IPS DF 4.7 (cell line): ENCODE data around the gene TUBG2.

Source experiments
- DNase-seq: peaks from one replicate; pipeline ENCODE4 v3.0.0-alpha.2; 2013; ENCODE audit warnings: low spot score; ENCODE audit errors: extremely low read depth

TUBG2 gene

DNA sequence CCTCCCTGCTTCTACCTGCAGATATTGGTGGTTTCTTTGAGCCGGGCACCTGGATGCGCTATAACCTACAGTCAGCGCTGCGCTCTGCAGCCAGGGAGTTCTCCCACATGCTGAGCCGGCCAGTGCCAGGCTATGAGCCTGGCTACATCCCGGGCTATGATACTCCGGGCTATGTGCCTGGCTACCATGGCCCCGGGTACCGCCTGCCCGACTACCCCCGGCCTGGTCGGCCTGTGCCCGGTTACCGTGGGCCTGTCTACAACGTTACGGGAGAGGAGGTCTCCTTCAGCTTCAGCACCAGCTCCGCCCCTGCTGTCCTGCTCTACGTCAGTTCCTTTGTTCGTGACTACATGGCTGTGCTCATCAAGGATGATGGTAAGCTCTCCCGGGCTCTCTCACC is 36.4 kb downstream of the TUBG2 start:
- no peak for DNase-seq

- DNase-seq, result no peak
Observed at GRCh38 chr17:42697108-42697811, 38.2 kb downstream of the TUBG2 start.

- no peak for DNase-seq
Observed at GRCh38 chr17:42698736-42699414, 39.8 kb downstream of the TUBG2 start.

GRCh38 chr17:42699415-42699740 is 40.3 kb downstream of the TUBG2 start:
- DNase-seq, result no peak

GRCh38 chr17:42700586-42701289 is 41.7 kb downstream of the TUBG2 start:
- no peak for DNase-seq

- DNase-seq, result no peak
Observed at GRCh38 chr17:42702446-42702845, 43.4 kb downstream of the TUBG2 start.

GRCh38 chr17:42704490-42704836 is 45.4 kb downstream of the TUBG2 start:
- DNase-seq, result no peak

DNA sequence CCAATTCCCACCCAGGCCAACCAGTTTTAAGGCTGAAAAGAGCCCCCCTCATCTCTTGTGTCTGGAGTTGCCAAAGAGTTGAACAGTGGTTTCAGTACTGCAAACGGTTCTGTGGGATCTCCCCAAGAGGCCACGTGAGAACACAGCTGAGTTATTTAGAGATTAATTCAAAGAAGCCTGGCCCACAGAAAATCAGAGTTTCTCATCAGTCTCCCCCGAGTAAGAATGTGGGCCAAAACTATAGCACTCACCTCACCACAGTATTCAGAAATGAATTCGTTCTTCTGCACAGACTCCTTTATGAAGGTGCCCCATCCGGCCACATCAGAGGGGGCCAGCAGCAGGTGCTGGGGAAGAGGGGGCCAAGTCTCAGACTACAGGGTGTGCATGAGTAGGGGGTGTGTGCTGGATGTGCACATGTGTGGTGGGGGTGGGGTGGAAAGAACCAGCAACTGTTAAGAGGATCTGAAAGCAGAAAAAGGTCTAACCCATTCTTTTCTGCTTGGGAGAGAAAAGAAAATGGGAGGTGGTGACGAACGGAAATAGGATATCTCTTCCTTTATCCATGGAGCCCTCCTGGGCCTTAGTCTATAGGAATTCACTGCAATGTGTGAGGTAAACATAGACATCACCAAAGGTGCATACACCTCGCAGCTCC is 45.9 kb downstream of the TUBG2 start:
- DNase-seq, result no peak

- DNase-seq, result no peak
Observed at GRCh38 chr17:42706732-42707131, 47.6 kb downstream of the TUBG2 start.

GRCh38 chr17:42708588-42708987 is 49.5 kb downstream of the TUBG2 start:
- DNase-seq, result no peak

DNA sequence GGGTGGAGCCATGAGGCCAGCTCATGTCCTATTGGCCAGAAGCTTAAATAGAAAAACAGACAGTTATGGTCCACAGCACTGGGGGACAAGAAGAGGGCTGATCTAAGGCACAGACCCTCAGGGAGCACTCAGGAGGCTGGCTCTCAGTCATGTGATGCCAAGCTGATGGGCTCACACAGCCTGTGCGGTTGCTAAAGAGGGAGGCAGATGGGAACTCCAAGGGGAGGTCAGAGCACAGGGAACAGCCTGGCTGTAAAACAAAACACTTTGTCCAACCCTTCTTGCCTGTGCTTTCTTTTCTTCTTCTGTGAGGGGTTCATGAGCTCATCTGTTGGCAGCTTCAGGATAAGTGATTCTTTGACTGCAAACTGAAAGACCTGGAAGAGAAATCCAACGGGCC is 50.5 kb downstream of the TUBG2 start:
- DNase-seq, result no peak
